IMR-90 (cell line): Measurements from ENCODE around the gene BCAS3.

Experiments used
- NFE2L2 ChIP-seq: fragments of 150-350 bp; IDR thresholded peaks from 2 replicates; pipeline ENCODE4 v1.6.1; 2016; ENCODE audit warnings: low read depth, mild to moderate bottlenecking, low read length
- POLR2A ChIP-seq: IDR thresholded peaks from 2 replicates; pipeline ENCODE4 v1.6.1; 2012; ENCODE audit warnings: mild to moderate bottlenecking, low read depth, low read length

DNA sequence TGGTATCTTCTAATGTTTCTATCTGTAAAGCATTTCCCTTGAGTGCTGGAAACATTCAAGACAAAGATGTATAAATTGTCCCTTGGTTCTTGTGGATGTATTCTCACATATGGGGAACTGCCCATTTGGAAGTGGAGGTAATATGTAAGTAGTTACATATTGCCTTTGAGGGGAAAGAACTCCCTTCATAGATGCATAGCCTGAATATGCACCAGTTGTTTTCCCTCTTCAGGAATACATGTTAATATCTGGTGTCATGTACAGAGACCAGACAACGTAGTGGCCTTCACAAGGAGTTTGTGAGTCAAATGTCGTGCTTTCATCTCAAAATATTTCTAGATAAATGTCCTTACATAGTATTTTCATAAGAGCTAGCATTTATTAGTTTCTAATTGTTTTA lies 213.5 kb downstream of the BCAS3 start:
- TF ChIP-seq POLR2A = no peak
- no peak for TF ChIP-seq NFE2L2
